H1 (cell line): ENCODE measurements around the gene PLK1. TPM values are rescaled to one million over a fixed set of nuclear protein-coding genes. Genes with fewer than 3 reads are reported as not detected.

Experiments used
- CTCF ChIA-PET: fragments of 300-600 bp; sonication (Branson Sonifier 250); formaldehyde crosslinking; loops from one replicate; lab custom pipeline; 2021; ENCODE audit not compliant: partially characterized antibody; lab: Charles Lee
- POLR2A ChIA-PET: fragments of 300-600 bp; sonication (Branson Sonifier 250); formaldehyde crosslinking; loops from one replicate; lab custom pipeline; 2021; ENCODE audit warnings: inconsistent platforms; ENCODE audit not compliant: partially characterized antibody; lab: Charles Lee
- DNase-seq, 2 experiments: peaks; one replicate each; pipeline versions ENCODE4 v3.0.0 to v3.0.0-alpha.2; 2010 to 2022; ENCODE audit warnings: low spot score in 2 of 2, low read depth in 1 of 2, mixed read lengths in 1 of 2
- FAIRE-seq: peaks from 2 replicates; lab custom pipeline; 2011; peaks lifted over from hg19 to GRCh38; lab: Jason Lieb, UNC
- H2AFZ ChIP-seq: 2 replicates; pipeline ENCODE4 v1.8.1; 2012; ENCODE audit warnings: low read length, inconsistent platforms
- H2AK5ac ChIP-seq: 2 replicates; pipeline ENCODE4 v1.6.1; 2013; ENCODE audit warnings: low read depth, low read length
- H2BK120ac ChIP-seq: replicated peaks from 2 replicates; pipeline ENCODE3; 2013; ENCODE audit warnings: low read depth, low read length, inconsistent platforms
- H2BK12ac ChIP-seq: 2 replicates; pipeline ENCODE4 v1.6.1; 2013; ENCODE audit warnings: low read depth, low read length
- H2BK15ac ChIP-seq: 2 replicates; pipeline ENCODE4 v1.6.1; 2013; ENCODE audit warnings: low read length
- H2BK20ac ChIP-seq: 2 replicates; pipeline ENCODE4 v1.6.1; 2013; ENCODE audit warnings: low read length
- H2BK5ac ChIP-seq: 2 replicates; pipeline ENCODE4 v1.6.1; 2013; ENCODE audit warnings: low read depth, low read length
- H3K14ac ChIP-seq: 2 replicates; pipeline ENCODE4 v1.6.1; 2013; ENCODE audit warnings: inconsistent platforms; ENCODE audit not compliant: insufficient read length
- H3K18ac ChIP-seq: 2 replicates; pipeline ENCODE4 v1.6.1; 2013; ENCODE audit warnings: low read length; ENCODE audit errors: extremely low read depth
- H3K23ac ChIP-seq: 2 replicates; pipeline ENCODE4 v1.6.1; 2013; ENCODE audit warnings: inconsistent platforms; ENCODE audit not compliant: insufficient read length
- H3K23me2 ChIP-seq: 2 replicates; pipeline ENCODE4 v1.6.1; 2013; ENCODE audit warnings: low read depth, low read length
- H3K27ac ChIP-seq: 2 replicates; pipeline ENCODE4 v1.6.1; 2011; ENCODE audit warnings: low read depth, low read length, inconsistent platforms
- H3K27me3 ChIP-seq, 4 experiments: replicated peaks in 1 of 4; 1 replicate in 1 of 4; 2 replicates in 3 of 4; pipeline versions ENCODE4 v1.6.1 to v1.8.1; 2011 to 2013; ENCODE audit warnings: low read length in 3 of 4, mild to moderate bottlenecking in 3 of 4, inconsistent platforms in 2 of 4, mixed read lengths in 2 of 4, moderate library complexity in 1 of 4; ENCODE audit not compliant: control insufficient read depth in 3 of 4, insufficient read depth in 3 of 4; ENCODE audit errors: extremely low read depth in 1 of 4
- H3K36me3 ChIP-seq, 4 experiments: 2 replicates each; pipeline versions ENCODE4 v1.6.1 to v1.8.1; 2011 to 2013; ENCODE audit warnings: mild to moderate bottlenecking in 4 of 4, low read length in 3 of 4, moderate library complexity in 2 of 4, control low read depth in 1 of 4, inconsistent platforms in 1 of 4; ENCODE audit not compliant: insufficient read depth in 4 of 4, control insufficient read depth in 2 of 4
- H3K4ac ChIP-seq: replicated peaks from 2 replicates; pipeline ENCODE3; 2013; ENCODE audit warnings: low read length, low read depth, mixed read lengths, inconsistent platforms; ENCODE audit not compliant: insufficient read length
- H3K4me1 ChIP-seq, 4 experiments: replicated peaks in 1 of 4; 1 replicate in 1 of 4; 2 replicates in 3 of 4; pipeline versions ENCODE4 v1.6.1 to v1.8.1; 2011 to 2013; ENCODE audit warnings: low read length in 3 of 4, inconsistent platforms in 2 of 4, mixed read lengths in 1 of 4; ENCODE audit not compliant: insufficient read depth in 4 of 4, control insufficient read depth in 3 of 4
- H3K4me2 ChIP-seq, 2 experiments: 2 replicates each; pipeline versions ENCODE4 v1.6.1 to v1.8.1; 2011 to 2013; ENCODE audit warnings: low read depth in 2 of 2, low read length in 2 of 2, control low read depth in 1 of 2, inconsistent platforms in 1 of 2, mild to moderate bottlenecking in 1 of 2; ENCODE audit not compliant: insufficient read depth in 1 of 2
- H3K4me3 ChIP-seq, 4 experiments: fragments of 200-600, 300-600 bp in 1 of 4; sonication (generic), shearing (Covaris generic), sonication (Bioruptor Twin) in 1 of 4; 2 replicates each; pipeline versions ENCODE4 v1.5.1 to v1.8.1; 2011 to 2016; ENCODE audit warnings: low read length in 4 of 4, low read depth in 3 of 4, control low read depth in 2 of 4, inconsistent platforms in 2 of 4, mild to moderate bottlenecking in 2 of 4, mixed read lengths in 1 of 4, moderate library complexity in 1 of 4; ENCODE audit not compliant: insufficient read depth in 2 of 4; ENCODE audit errors: extremely low read depth in 1 of 4
- H3K56ac ChIP-seq: replicated peaks from 2 replicates; pipeline ENCODE3; 2013; ENCODE audit warnings: low read depth, mild to moderate bottlenecking, mixed read lengths, low read length, inconsistent platforms; ENCODE audit not compliant: insufficient read length
- H3K79me1 ChIP-seq: 2 replicates; pipeline ENCODE4 v1.6.1; 2013; ENCODE audit warnings: low read depth, low read length, control low read depth
- H3K79me2 ChIP-seq, 2 experiments: 2 replicates each; pipeline versions ENCODE4 v1.6.1 to v1.8.1; 2012 to 2013; ENCODE audit warnings: low read length in 2 of 2, mild to moderate bottlenecking in 2 of 2, inconsistent platforms in 1 of 2; ENCODE audit not compliant: insufficient read depth in 2 of 2, control insufficient read depth in 1 of 2
- H3K9ac ChIP-seq, 4 experiments: replicated peaks in 1 of 4; 1 replicate in 1 of 4; 2 replicates in 3 of 4; pipeline versions ENCODE4 v1.6.1 to v1.8.1; 2011 to 2013; ENCODE audit warnings: low read depth in 3 of 4, low read length in 3 of 4, control low read depth in 2 of 4, mild to moderate bottlenecking in 2 of 4, moderate library complexity in 2 of 4, inconsistent platforms in 1 of 4; ENCODE audit errors: extremely low read depth in 1 of 4
- H3K9me3 ChIP-seq, 2 experiments: 2 replicates each; pipeline versions ENCODE4 v1.6.1 to v1.8.1; 2012 to 2013; ENCODE audit warnings: mild to moderate bottlenecking in 2 of 2, moderate library complexity in 2 of 2, control low read depth in 1 of 2, inconsistent platforms in 1 of 2, low read depth in 1 of 2, low read length in 1 of 2, mixed read lengths in 1 of 2; ENCODE audit not compliant: insufficient read depth in 2 of 2
- H4K20me1 ChIP-seq, 2 experiments: replicated peaks in 1 of 2; 2 replicates each; pipeline versions ENCODE3 to v1.8.1; 2011 to 2013; ENCODE audit warnings: inconsistent platforms in 2 of 2, low read length in 2 of 2, mild to moderate bottlenecking in 1 of 2; ENCODE audit not compliant: insufficient read depth in 2 of 2, control insufficient read depth in 1 of 2
- H4K5ac ChIP-seq: 2 replicates; pipeline ENCODE4 v1.6.1; 2013; ENCODE audit warnings: low read length, low read depth, mixed read lengths, inconsistent platforms; ENCODE audit not compliant: insufficient read length
- H4K8ac ChIP-seq: 2 replicates; pipeline ENCODE4 v1.8.0; 2013; ENCODE audit warnings: mild to moderate bottlenecking, moderate library complexity, low read length, inconsistent platforms; ENCODE audit not compliant: insufficient read depth; ENCODE audit errors: extremely low read depth
- H4K91ac ChIP-seq: replicated peaks from 2 replicates; pipeline ENCODE3; 2013; ENCODE audit warnings: low read length, mixed read lengths, inconsistent platforms; ENCODE audit not compliant: insufficient read length
- KDM1A ChIP-seq: fragments of 200-600, 300-600 bp; sonication (generic); IDR thresholded peaks from 2 replicates; pipeline ENCODE4 v1.7.1; 2016; ENCODE audit warnings: mild to moderate bottlenecking, low read length, borderline replicate concordance
- SIRT6 ChIP-seq: IDR thresholded peaks from one replicate; pipeline ENCODE4 v1.7.1; 2012; ENCODE audit warnings: low read length, inconsistent platforms
- WGBS, 2 experiments: shearing (Covaris generic) in 1 of 2; methylation state at CpG; one replicate each; pipeline versions ENCODE4 v1.1.6 to v1.1.7; 2013 to 2015; ENCODE audit warnings: low lambda C conversion rate in 2 of 2, mixed read lengths in 2 of 2, inconsistent platforms in 1 of 2, low coverage in 1 of 2, missing lambda C conversion rate in 1 of 2; ENCODE audit not compliant: insufficient replicate concordance in 2 of 2, insufficient coverage in 1 of 2, insufficient read length in 1 of 2; ENCODE audit errors: extremely low coverage in 1 of 2, missing lambda C conversion rate in 1 of 2; 5-methylcytosine and 5-hydroxymethylcytosine counted together
- polyA plus RNA-seq, 7 experiments: library from polyadenylated mRNA; depleted of rRNA in 3 of 7; stranded (reverse) in 5 of 7; unstranded in 2 of 7; fragments of >200 nt in 5 of 7; fragments of 200-250 nt in 2 of 7; gene quantifications; 1 replicate in 5 of 7; 2 replicates in 1 of 7; 4 replicates in 1 of 7; pipeline versions ENCODE4 v1.2.1 to v1.2.3, GENCODE V29; 2011 to 2013; ENCODE audit warnings: missing spikeins in 2 of 7, mixed read lengths in 2 of 7
- total RNA-seq: library from RNA; stranded (reverse); fragmentation: NEBNext Ultra II Directional; extraction: Animal tissue kit (Norgen Biotek cat#: 25700); gene quantifications from 2 replicates; pipeline ENCODE4 v1.2.1, GENCODE V29; 2021

PLK1 gene
- total and polyA plus RNA-seq, 2 of the 8 experiments (the other 6 are each of a cell fraction or from before 2014, with no cell fraction given): 127 to 139 TPM

- no peak overlapping the region for H2BK5ac ChIP-seq
- H3K27ac ChIP-seq: no peak overlapping the region
- H3K4me1 ChIP-seq: peaks cover 0 to 5% (median 3%) of the 10 kb centered on the region in 4 experiments; a peak in 5 of 7 replicates
- WGBS, 2 experiments: 74% methylated on average over 2 of the region's 2 CpGs; no CpG with 5 or more reads in 1 of the 2 experiments
- DNase-seq (no peak), FAIRE-seq (no peak)
- H4K5ac ChIP-seq: no peak overlapping the region
- no peaks in the 10 kb centered on the region for H4K20me1 ChIP-seq
- H4K91ac ChIP-seq: no peak overlapping the region
- H3K4me3 ChIP-seq: no peak overlapping the region
- ChIA-PET POLR2A (interaction anchor here (0.5 to 2.2 kb wide), 11 partner anchors 9 to 86 kb away, joined by 3 to 13 read pairs (median 4); partner anchors contain the start of genes DCTN5, PALB2 and PLK1), CTCF (interaction anchor here (0.6 to 2.4 kb wide), 6 partner anchors 7 to 347 kb away, joined by 3 to 11 read pairs (median 4); partner anchors contain the start of gene PLK1)
- no peak overlapping the region for H3K18ac ChIP-seq
- peaks cover 1% of the 10 kb centered on the region; the same call in 1 of the 2 replicates for H3K23me2 ChIP-seq
- no peak overlapping the region for H3K23ac ChIP-seq
- H2AFZ ChIP-seq: no peak overlapping the region
- H2BK12ac ChIP-seq: no peak overlapping the region
- H3K9me3 ChIP-seq: no peaks in the 10 kb centered on the region
- TF ChIP-seq SIRT6: no peak
- 0 out of 2 replicates have a peak, but pooled peaks have one; percentile 22 for TF ChIP-seq KDM1A
- H3K79me1 ChIP-seq: no peaks in the 10 kb centered on the region
- no peak overlapping the region for H3K4me2 ChIP-seq
- no peak overlapping the region for H3K14ac ChIP-seq
- no peak overlapping the region for H3K4ac ChIP-seq
- peak overlapping the region; percentile 81; the same call in 1 of the 2 replicates for H2BK15ac ChIP-seq
- H3K36me3 ChIP-seq: no peaks in the 10 kb centered on the region
- no peak overlapping the region for H2AK5ac ChIP-seq
- H3K79me2 ChIP-seq: no peaks in the 10 kb centered on the region
- no peaks in the 10 kb centered on the region for H3K27me3 ChIP-seq
- no peak overlapping the region for H4K8ac ChIP-seq
- H3K9ac ChIP-seq: no peak overlapping the region
- H2BK20ac ChIP-seq: no peak overlapping the region
- H2BK120ac ChIP-seq: no peak overlapping the region
- H3K56ac ChIP-seq: no peak overlapping the region
Observed at GRCh38 chr16:23700093-23700492, 21.4 kb downstream of the PLK1 start.
